Heart left ventricle (tissue), 16 donors: ENCODE results near the gene TRMT11. TPM values are rescaled to one million over a fixed set of nuclear protein-coding genes. Genes with fewer than 3 reads are reported as not detected.
A peak's percentile ranks its signal among the peaks of the same experiment; 100 is the strongest.

Source experiments
- ATAC-seq, 4 donors: fragments of 200-7000 bp; cut with Tn5 transposase; one replicate each; pipeline ENCODE4 v1.9.1; 2020 to 2022; ENCODE audit warnings: moderate library complexity in 4 of 4, mild to moderate bottlenecking in 3 of 4, moderate number of reproducible peaks in 1 of 4
- DNase-seq, 5 donors: peaks; one replicate each; pipeline ENCODE4 v3.0.0-alpha.2; 2020
- H3K27ac ChIP-seq, 12 donors: fragments of 200-600 bp; sonication (generic) in 4 of 12; one replicate each; pipeline versions ENCODE4 v1.5.0 to v1.8.0; 2016 to 2022; ENCODE audit warnings: mild to moderate bottlenecking in 2 of 12
- H3K27me3 ChIP-seq, 9 donors: fragments of 200-600 bp; sonication (generic) in 2 of 9; one replicate each; pipeline versions ENCODE4 v1.5.1 to v1.8.0; 2016 to 2022; ENCODE audit warnings: mild to moderate bottlenecking in 3 of 9
- H3K36me3 ChIP-seq, 9 donors: fragments of 200-600 bp; sonication (generic) in 2 of 9; one replicate each; pipeline versions ENCODE4 v1.5.0 to v1.8.0; 2018 to 2022; ENCODE audit warnings: mild to moderate bottlenecking in 2 of 9
- H3K4me1 ChIP-seq, 12 donors: fragments of 200-600 bp; sonication (generic) in 4 of 12; one replicate each; pipeline versions ENCODE4 v1.5.0 to v1.8.0; 2016 to 2022; ENCODE audit warnings: mild to moderate bottlenecking in 3 of 12
- H3K4me3 ChIP-seq, 12 donors: fragments of 200-600 bp; sonication (generic) in 4 of 12; one replicate each; pipeline versions ENCODE4 v1.5.0 to v1.8.0; 2017 to 2022; ENCODE audit warnings: mild to moderate bottlenecking in 9 of 12, moderate library complexity in 4 of 12
- H3K9me3 ChIP-seq, 12 donors: fragments of 200-600 bp; sonication (generic) in 4 of 12; one replicate each; pipeline versions ENCODE4 v1.5.0 to v1.8.0; 2016 to 2022; ENCODE audit warnings: mild to moderate bottlenecking in 1 of 12
- CTCF ChIP-seq, 12 donors: fragments of 200-600 bp; sonication (generic) in 4 of 12; IDR thresholded peaks; one replicate each; pipeline versions ENCODE4 v1.5.0 to v1.8.0; 2018 to 2022; ENCODE audit warnings: antibody characterized with exemption in 12 of 12, mild to moderate bottlenecking in 5 of 12
- POLR2A ChIP-seq, 2 donors: fragments of 450-650 bp; IDR thresholded peaks; one replicate each; pipeline ENCODE4 v1.6.1; 2017; ENCODE audit warnings: antibody characterized with exemption in 2 of 2, mild to moderate bottlenecking in 2 of 2, moderate library complexity in 2 of 2
- WGBS, 4 donors: extraction: QIAGEN DNeasy Blood & Tissue Kit in 2 of 4; methylation state at CpG; one replicate each; pipeline versions ENCODE4 v1.1.5 to v1.1.7; 2013 to 2018; 5-methylcytosine and 5-hydroxymethylcytosine counted together
- intact Hi-C, 10 donors: fragments of 100-400 bp; cut with DNase I; formaldehyde crosslinking; loops; one replicate each; pipeline versions ENCODE4 v1.11.1 to v1.14.2; 2022
- polyA plus RNA-seq, 2 donors: library from polyadenylated mRNA; stranded (reverse); fragments of 200-250 nt; gene quantifications; one replicate each; pipeline ENCODE4 v1.2.3, GENCODE V29; 2013
- total RNA-seq, 9 donors: library from RNA; depleted of rRNA in 2 of 9; stranded (reverse); fragments of >200 nt in 2 of 9; fragmentation: NEBNext Ultra II Directional in 3 of 9; extraction: Animal tissue kit (Norgen Biotek cat#: 25700) in 3 of 9; gene quantifications; one replicate each; pipeline versions ENCODE4 v1.1.0 to v1.2.4, GENCODE V29; 2016 to 2023
- donor health status: ischemic (EF 13 %, LVEDD 7.1; RV severe dilation, severe dysfunction).
- donor health status: healthy with polysubstance abuse.
- donor health status: DM: no; HTN: yes; CAD: no.
- donor health status: DM: no; HTN: no; CAD: no.
- donor health status: ischemic (EF 25% LVEDD 6.9; RV normal size, moderate dysfunction).
- donor health status: ischemic (EF 25% LVEDD 5.7; RV mildly dilated, moderate dysfunction).
- donor health status: healthy.
- donor health status: DM: yes; HTN: yes; CAD: no.
- donor health status: ischemic (EF 35%, LVEDD 5.7; RV mildly dilated, moderate dysfunction).
- donor health status: nonischemic (EF 11% LVEDD 7.7; RV severe dilation, severe dysfunction).
- donor health status: DM: yes; HTN: yes; CAD: no.
- donor health status: PGD.
- donor health status: ischemic (EF 29% LVEDD 5.4; RV normal size, mild dysfunction).
- donor health status: nonischemic (EF 23%, LVEDD 6.1; RV moderate dilation, normal function).

The TRMT11 gene
- total and polyA plus RNA-seq, 11 donors: 8.0 to 15.6 (median 11.2) TPM

DNA sequence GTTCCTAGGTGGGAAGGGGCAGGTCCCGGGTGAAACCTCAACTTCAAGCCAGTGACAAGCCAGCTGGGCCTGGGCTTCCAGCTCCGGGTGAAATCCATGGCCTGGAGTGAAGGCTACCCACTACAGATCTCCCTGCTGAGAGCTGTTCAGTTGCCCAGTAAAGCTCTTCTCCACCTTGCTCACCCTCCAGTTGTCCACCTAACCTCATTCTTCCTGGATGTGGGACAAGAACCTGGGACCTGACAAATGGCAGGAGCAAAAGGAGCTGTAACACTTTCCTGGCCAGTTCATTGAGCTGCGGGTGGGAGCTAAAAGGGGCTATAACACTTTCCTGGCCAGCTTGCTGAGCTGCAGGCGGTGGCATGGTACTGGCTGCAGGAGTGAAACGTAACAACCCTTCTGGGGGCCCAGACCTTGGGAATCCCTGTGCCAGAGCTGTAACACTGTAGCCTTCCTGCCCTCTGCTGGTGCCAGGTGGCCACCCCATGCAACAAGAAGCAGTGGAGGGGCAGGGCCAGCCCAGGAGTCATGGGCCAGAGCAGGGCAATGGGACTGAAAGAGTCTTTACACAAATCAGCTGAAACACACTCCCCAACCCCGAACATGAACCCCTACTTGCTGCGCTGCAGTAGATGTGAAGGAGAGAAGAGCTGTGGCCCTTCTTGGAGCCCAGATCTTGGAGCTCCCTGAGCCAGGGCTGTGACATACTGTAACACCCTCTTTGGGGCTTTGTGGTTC is 33.4 kb upstream of the TRMT11 start:
- TF ChIP-seq CTCF (IDR thresholded peaks at IDR 0.05): peak in 1 of 12 donors; percentile 8
- no peak for TF ChIP-seq POLR2A (IDR thresholded peaks at IDR 0.05)
- ATAC-seq (no peak), DNase-seq (no peak)
- Histone ChIP-seq H3K27me3 (no peaks in the 10 kb centered on the region), H3K4me3 (no peak overlapping the region), H3K27ac (no peak overlapping the region), H3K9me3 (no peaks in the 10 kb centered on the region), H3K4me1 (peaks cover 0 to 17% (median 11%) of the 10 kb centered on the region in 12 donors), H3K36me3 (no peaks in the 10 kb centered on the region)
- 82 to 98% (median 86%) methylated on average over 5 to 7 of the region's 7 CpGs for WGBS, 4 donors
- intact Hi-C loops: loop anchor here in 3 of 10 donors (10.0 kb wide), 2 partner anchors 638 to 648 kb away; partner anchors contain the start of gene HDDC2 (in 2 of the 3)

GRCh38 chr6:125953502-125953875 is 32.9 kb upstream of the TRMT11 start:
- Histone ChIP-seq H3K27me3 (no peaks in the 10 kb centered on the region), H3K27ac (no peak overlapping the region), H3K36me3 (no peaks in the 10 kb centered on the region), H3K4me1 (peaks cover 0 to 20% (median 16%) of the 10 kb centered on the region in 12 donors), H3K4me3 (no peak overlapping the region), H3K9me3 (no peaks in the 10 kb centered on the region)
- TF ChIP-seq CTCF (IDR thresholded peaks at IDR 0.05) (no peak), POLR2A (IDR thresholded peaks at IDR 0.05) (no peak)
- intact Hi-C loops: loop anchor here in 3 of 10 donors (10.0 kb wide), 2 partner anchors 639 to 649 kb away; partner anchors contain the start of gene HDDC2 (in 2 of the 3)
- ATAC-seq (no peak), DNase-seq (no peak)
- WGBS, 4 donors: 77 to 100% (median 79%) methylated on average over 1 to 11 of the region's 11 CpGs

DNA sequence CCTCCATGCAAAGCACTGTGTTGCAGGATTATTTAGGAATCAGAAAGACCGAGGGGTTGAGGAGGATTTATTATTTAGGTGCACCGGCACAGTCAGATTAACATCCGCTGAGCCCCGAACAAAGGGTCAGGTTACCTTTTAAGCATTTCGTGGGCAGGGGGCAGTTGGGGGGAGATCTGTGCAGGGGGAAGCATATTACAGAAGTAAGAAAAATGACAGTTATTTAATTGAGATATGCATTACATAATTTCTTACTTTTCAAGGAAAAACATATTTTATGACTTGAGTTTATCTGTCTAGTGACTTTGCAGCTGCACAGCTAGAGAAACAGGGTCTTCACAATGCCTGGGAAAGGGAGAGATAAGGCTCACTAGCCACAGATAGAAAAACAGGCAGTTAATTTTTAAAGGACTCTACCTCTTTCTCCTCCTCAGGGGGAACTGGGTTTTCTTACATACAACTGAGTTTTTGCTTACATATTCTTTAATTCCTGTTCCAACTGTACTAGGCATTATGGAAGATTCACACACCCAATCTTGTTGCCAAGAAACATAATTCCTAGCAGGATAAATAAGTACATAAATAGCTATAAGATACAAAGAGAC is 31.5 kb upstream of the TRMT11 start:
- no peak for ATAC-seq

More for the DNA sequence above, 31.5 kb upstream of the TRMT11 start:
- TF ChIP-seq POLR2A (IDR thresholded peaks at IDR 0.05): no peak
- no peak for TF ChIP-seq CTCF (IDR thresholded peaks at IDR 0.05)
- 59 to 75% (median 62%) methylated on average over 5 of the region's 5 CpGs for WGBS, 4 donors
- no peaks in the 10 kb centered on the region for H3K36me3 ChIP-seq
- no peak overlapping the region for H3K27ac ChIP-seq
- intact Hi-C loops: loop anchor here in 9 of 10 donors (5.0 to 10.0 kb wide), 11 partner anchors 33 to 650 kb away; partner anchors contain the start of genes HDDC2 (in 2 of the 9) and NCOA7 (in 1 of the 9)
- no peak overlapping the region for H3K4me3 ChIP-seq
- H3K4me1 ChIP-seq: peaks cover 0 to 32% (median 22%) of the 10 kb centered on the region in 12 donors
- DNase-seq: no peak
- H3K9me3 ChIP-seq: no peaks in the 10 kb centered on the region
- H3K27me3 ChIP-seq: no peaks in the 10 kb centered on the region
